ENCODE data around the gene TECTB. TPM values are rescaled to one million over a fixed set of nuclear protein-coding genes. Genes with fewer than 3 reads are reported as not detected.

TECTB gene
- total and polyA plus RNA-seq, 12 donors: not detected

GRCh38 chr10:112278871-112279270, 4.3 kb upstream of the TECTB start:
- Histone ChIP-seq H3K9me3 (no peaks in the 10 kb centered on the region), H3K36me3 (no peaks in the 10 kb centered on the region), H3K27me3 (peaks cover 0 to 4% (median 0%) of the 10 kb centered on the region in 7 donors), H3K27ac (no peak overlapping the region), H3K4me3 (no peak overlapping the region), H3K4me1 (no peaks in the 10 kb centered on the region)
- TF ChIP-seq CTCF (IDR thresholded peaks at IDR 0.05): no peak
- intact Hi-C loops (cut with DNase I): no loop called here
- ATAC-seq (no peak), DNase-seq (no peak)
- 71 to 78% methylated on average over 2 of the region's 2 CpGs for WGBS, 2 donors

DNA sequence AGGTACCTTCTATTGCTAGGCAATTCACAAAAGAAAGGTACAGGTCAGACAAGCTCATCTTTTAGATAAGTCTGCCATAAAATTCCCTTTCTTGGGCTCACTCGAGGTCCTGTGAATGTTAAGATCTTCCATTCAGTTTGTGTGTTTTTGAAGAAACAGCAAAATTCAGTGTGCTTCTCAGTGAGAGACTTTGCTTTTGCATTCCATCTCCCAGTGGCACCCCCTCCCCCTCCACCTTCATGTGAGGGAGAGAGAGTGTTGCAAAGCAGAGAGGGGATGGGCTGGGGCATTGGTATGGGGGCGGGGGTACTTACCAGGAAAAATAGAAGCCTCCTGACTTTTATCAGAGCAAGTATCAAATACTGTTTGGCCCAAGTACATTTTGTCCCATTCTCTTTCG, 3.8 kb upstream of the TECTB start:
- Histone ChIP-seq H3K27ac (no peak overlapping the region), H3K9me3 (no peaks in the 10 kb centered on the region), H3K27me3 (peaks cover 0 to 4% (median 0%) of the 10 kb centered on the region in 7 donors), H3K36me3 (no peaks in the 10 kb centered on the region), H3K4me1 (no peaks in the 10 kb centered on the region), H3K4me3 (no peak overlapping the region)
- no peak for TF ChIP-seq CTCF (IDR thresholded peaks at IDR 0.05)
- 30 to 38% methylated on average over 3 of the region's 3 CpGs for WGBS, 2 donors
- DNase-seq (no peak), ATAC-seq (no peak)
- intact Hi-C loops (cut with DNase I): no loop called here

GRCh38 chr10:112280205-112280921, 2.8 kb upstream of the TECTB start:
- H3K9me3 ChIP-seq: no peaks in the 10 kb centered on the region
- H3K27me3 ChIP-seq: peaks cover 0 to 4% (median 0%) of the 10 kb centered on the region in 7 donors
- no peaks in the 10 kb centered on the region for H3K36me3 ChIP-seq
- ATAC-seq (no peak), DNase-seq (no peak)
- H3K4me1 ChIP-seq: no peaks in the 10 kb centered on the region
- H3K27ac ChIP-seq: no peak overlapping the region
- no peak for TF ChIP-seq CTCF (IDR thresholded peaks at IDR 0.05)
- intact Hi-C loops (cut with DNase I): no loop called here
- 83 to 87% methylated on average over 2 of the region's 2 CpGs for WGBS, 2 donors
- no peak overlapping the region for H3K4me3 ChIP-seq

DNA sequence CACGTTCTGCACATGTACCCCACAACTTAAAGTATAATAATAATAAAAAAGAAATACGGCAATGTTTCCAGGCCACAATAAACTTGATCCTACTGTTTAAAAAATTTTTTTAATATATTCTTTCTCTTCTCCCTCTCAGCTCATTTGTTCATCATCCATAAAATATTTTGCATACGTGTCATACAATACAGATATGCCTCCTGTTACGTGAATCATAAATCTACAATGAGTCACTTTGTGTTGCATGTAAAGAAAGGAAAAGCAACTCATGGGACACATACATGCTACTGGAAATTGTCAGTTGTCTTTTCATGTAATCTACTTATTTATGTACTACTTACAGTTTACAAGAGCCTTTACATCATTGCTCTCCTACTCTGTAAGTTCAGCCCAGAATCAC, 1.1 kb upstream of the TECTB start:
- no peak overlapping the region for H3K27ac ChIP-seq
- H3K4me1 ChIP-seq: peaks cover 0 to 2% (median 0%) of the 10 kb centered on the region in 9 donors
- no peak overlapping the region for H3K4me3 ChIP-seq
- DNase-seq: no peak
- peaks cover 0 to 4% (median 0%) of the 10 kb centered on the region in 7 donors for H3K27me3 ChIP-seq
- no peaks in the 10 kb centered on the region for H3K36me3 ChIP-seq
- ATAC-seq: no peak
- TF ChIP-seq CTCF (IDR thresholded peaks at IDR 0.05): no peak
- H3K9me3 ChIP-seq: no peaks in the 10 kb centered on the region
- intact Hi-C loops (cut with DNase I): no loop called here
- WGBS, 2 donors: 91 to 92% methylated on average over 4 of the region's 4 CpGs
